Activated naive CD4-positive, alpha-beta T cell treated with Interleukin-2 at 50 U/mL for 16 hours (primary cell): ENCODE results near the gene TIAM1.

ENCODE experiments used
- DNase-seq: peaks from one replicate; pipeline ENCODE4 v3.0.0-alpha.2; 2020

TIAM1 gene

GRCh38 chr21:31132574-31133242 lies 211.4 kb downstream of the TIAM1 start:
- DNase-seq, result peak; percentile 66

- DNase-seq, result no peak
These were observed 213.2 kb downstream of the TIAM1 start for GRCh38 chr21:31130821-31131220.

- DNase-seq, result no peak
These were observed 215.8 kb downstream of the TIAM1 start for GRCh38 chr21:31128234-31128633.

GRCh38 chr21:31124010-31124409 lies 220.1 kb downstream of the TIAM1 start:
- no peak for DNase-seq

DNA sequence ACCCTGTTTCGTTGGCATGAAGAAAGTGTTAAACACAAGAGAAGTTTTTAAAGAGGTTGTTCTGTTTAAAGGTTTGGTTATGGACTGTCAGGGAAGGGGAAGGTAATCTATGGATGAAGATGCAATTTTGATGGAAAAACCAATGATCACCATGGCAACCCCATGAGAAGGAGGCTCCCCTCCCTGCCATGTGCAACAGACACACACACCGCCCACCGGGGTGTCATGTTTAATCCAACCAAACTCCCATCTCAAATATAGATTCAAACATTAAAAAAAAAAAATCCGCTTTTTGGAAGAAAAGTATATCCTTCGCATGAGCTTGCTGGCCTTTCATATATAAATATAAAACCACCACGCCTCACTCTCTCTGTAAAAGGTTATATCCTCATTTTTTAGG lies 224.9 kb downstream of the TIAM1 start:
- no peak for DNase-seq

GRCh38 chr21:31117128-31117916 lies 226.7 kb downstream of the TIAM1 start:
- no peak for DNase-seq

GRCh38 chr21:31115249-31115648 lies 228.8 kb downstream of the TIAM1 start:
- no peak for DNase-seq

- no peak for DNase-seq
These were observed 233.0 kb downstream of the TIAM1 start for GRCh38 chr21:31111093-31111492.

DNA sequence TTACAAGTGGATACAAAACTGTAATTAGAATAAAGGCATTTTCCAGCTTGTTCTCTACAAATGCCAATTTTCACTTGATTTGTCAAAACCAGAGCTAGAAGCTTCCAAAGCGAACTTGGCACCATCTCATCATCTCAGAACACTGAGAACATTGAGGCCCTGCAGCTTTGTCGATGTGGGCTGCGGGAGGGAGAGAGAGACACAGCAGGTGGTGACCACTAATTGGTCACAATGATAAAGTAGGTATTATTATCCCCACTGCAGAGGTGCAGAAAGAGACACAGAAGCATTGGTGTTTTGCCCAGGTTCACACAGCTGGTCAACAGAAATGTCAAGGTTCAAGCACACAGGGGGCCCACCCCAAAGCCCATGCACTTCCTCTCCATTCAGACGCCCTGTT lies 233.6 kb downstream of the TIAM1 start:
- no peak for DNase-seq

DNA sequence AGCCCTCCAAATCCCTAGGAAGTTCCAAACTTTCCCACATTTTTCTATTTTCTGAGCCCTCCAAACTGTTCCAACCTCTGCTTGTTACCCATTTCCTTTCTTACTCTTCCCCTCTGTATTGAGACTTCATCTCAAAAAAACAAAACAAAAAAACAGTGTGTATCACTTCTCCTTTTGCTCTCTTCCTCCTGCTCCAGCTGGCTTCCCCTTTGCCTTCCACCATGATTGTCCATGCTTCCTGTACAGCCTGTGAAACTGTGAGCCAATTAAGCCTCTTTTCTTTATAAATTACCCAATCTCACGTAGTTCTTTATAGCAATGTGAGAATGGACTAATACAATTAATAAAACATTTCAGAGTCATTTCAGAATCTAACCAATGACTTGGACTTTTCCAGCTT lies 236.2 kb downstream of the TIAM1 start:
- DNase-seq, result no peak

GRCh38 chr21:31107176-31107785 lies 236.8 kb downstream of the TIAM1 start:
- no peak for DNase-seq

- no peak for DNase-seq
These were observed 240.3 kb downstream of the TIAM1 start for GRCh38 chr21:31103571-31104265.

DNA sequence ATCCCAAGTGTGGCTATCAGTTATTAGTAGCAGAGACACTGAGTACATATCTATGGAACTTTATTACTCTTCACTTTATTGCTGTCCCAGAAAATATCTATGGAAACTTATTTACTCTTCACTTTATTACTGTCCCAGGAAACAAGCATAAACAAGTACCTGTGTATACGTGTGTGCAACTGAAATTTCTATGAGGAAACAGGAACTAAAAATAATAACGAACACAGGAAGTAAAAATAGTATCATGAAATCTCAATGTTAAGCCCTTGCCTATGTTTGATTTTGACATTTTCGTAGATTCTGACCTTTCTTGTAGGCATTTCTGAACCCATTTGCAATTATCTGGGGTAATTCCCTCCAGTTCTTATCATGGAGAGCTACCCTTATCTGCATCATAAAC lies 240.9 kb downstream of the TIAM1 start:
- no peak for DNase-seq

DNA sequence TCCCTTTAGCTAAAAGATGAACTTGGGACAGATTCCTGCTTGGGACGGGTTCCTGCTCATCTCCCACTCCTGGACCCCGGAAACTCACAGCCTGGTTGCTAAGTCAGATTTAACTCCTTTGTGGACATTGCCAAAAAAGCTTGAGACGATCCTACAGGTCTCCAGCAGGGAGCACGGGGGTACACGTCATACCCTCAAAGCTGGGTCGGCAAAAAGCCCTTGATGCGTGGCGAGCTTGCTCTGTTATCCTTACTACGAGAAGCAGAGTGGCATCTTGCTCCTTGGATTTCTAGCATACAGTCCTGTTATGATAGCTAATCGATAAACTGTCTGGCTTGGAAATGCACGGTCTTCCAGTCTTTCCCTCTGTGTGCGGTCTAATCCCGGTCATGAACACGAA lies 244.9 kb downstream of the TIAM1 start:
- no peak for DNase-seq

DNA sequence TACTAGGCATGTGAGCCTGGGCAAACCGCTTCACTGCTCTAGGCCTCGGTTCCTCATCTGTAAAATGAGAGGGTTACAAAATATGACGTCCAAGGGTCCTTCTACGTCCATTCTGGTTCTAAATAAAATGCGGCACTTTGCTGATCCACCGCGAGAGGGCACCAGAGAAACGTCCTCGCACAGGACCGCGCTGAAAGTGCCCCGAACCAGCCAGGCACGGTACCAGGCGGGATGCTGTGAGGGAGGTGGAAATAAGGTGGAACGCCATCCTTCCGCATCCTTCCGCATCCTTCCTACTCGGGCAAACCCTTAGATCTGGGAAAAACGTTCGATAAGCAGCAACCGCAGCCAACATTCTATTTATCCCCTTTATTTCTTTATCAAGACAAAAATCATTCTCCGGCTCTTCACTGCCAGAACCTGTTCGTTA lies 245.5 kb downstream of the TIAM1 start:
- DNase-seq, result peak; percentile 77

DNA sequence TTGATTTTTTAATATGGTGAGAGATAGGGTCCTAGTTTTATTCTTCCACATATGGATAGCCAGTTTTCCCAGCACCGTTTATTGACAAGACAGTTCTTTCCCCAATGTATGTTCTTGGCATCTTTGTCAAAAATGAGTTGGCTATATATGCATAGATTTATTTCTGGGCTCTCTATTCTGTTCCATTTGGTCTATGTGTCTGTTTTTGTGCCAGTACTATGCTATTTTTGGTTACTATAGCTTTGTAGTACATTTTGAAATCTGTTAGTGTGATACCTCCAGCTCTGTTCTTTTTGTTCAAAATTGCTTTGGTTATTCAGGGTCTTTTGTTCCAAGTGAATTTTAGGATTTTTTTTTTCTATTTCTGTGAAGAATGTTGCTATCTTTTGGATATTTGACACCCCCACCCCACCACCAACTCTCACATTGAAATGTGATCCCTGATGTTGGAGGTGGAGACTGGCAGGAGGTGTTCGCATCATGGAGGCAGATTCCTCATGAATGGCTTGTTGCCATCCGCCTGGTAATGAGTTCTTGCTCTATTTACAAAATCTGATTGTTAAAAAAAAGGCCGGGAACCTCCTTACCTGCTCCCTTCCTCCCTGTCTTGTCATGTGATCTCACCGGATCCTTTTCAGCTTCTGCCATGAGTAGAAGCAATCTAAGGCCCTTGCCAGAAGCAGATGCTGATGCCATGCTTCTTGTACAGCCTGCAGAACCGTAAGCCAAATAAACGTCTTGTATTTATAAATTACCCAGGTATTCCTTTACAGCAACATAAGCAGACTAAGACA lies 251.0 kb downstream of the TIAM1 start:
- no peak for DNase-seq

DNA sequence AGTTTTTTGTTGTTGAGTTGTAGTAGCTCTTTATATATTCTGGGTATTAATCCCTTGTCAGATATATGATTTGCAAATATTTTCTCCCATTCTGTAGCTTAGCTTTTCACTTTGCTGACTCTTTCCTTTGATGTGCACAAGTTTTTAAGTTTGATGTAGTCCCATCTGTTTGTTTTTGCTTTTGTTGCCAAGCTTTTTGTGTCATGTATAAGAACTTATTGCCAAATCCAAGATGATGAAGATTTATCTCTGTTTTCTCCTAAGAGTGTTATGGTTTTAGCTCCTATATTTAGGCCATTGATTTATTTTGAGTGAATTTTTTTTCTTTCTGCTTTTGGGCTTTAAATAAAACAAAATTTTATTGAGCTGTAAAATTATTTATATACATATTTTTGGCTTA lies 253.7 kb downstream of the TIAM1 start:
- DNase-seq, result no peak

- DNase-seq, result no peak
These were observed 255.6 kb downstream of the TIAM1 start for GRCh38 chr21:31088474-31088751.

DNA sequence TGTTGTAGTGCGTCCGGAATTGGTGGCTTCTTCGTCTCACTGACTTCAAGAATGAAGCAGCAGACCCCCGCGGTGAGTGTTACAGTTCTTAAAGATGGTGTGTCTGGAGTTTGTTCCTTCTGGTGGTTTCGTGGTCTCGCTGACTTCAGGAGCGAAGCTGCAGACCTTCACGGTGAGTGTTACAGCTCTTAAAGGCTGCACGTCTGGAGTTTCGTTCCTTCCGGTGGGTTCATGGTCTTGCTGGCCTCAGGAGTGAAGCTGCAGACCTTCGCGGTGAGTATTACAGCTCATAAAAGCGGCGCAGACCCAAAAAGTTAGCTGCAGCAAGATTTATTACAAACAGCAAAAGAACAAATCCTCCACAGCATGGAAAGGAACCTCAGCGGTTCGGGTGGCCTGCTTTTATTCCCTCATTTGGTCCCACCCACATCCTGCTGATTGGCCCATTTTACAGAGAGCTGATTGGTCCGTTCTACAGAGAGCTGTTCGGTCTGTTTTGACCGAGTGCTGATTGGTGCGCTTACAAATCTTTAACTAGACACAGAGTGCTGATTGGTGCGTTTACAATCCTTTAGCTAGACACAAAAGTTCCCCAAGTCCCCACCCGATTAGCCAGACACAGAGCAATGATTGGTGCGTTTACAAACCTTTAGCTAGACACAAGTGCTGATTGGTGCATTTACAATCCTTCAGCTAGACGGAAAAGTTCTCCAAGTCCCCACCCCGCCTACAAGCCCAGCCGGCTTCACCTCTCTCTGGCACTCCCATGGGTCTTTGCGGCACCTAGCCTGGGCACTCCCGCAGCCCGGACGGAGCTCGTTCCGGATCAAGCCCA lies 256.2 kb downstream of the TIAM1 start:
- DNase-seq, result no peak

- DNase-seq, result no peak
These were observed 259.4 kb downstream of the TIAM1 start for GRCh38 chr21:31084689-31085088.

- no peak for DNase-seq
These were observed 265.3 kb downstream of the TIAM1 start for GRCh38 chr21:31078796-31079195.

DNA sequence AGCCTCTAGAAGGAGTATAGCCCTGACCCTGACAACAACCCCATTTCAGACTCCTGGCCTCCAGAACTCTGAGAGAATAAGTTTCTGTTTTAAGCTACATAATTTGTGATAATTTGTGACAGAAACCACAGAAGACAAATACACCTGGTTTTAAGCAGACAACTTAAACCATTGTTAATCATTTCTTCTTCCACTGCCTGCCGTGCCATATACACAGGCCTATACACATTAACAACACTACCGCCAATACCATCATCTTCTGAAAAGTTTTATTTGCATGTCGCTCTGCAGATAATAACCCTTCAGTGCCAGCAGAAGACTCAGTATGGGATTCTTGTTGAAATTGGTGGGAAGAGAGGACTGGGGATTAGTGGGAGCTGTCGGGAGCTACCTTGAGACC lies 265.8 kb downstream of the TIAM1 start:
- no peak for DNase-seq
